Measurements from ENCODE around the gene NUTM1.
"Not testable (repeated sequence)": the region's sequence is repeated elsewhere in the genome, so short reads cannot be mapped to it uniquely, and the experiment has no call there.

NUTM1 gene

GRCh38 chr15:34365091-34365825 lies 22.1 kb downstream of the NUTM1 start:
- no peak for DNase-seq

GRCh38 chr15:34365836-34366235 lies 22.7 kb downstream of the NUTM1 start:
- DNase-seq: no peak

DNA sequence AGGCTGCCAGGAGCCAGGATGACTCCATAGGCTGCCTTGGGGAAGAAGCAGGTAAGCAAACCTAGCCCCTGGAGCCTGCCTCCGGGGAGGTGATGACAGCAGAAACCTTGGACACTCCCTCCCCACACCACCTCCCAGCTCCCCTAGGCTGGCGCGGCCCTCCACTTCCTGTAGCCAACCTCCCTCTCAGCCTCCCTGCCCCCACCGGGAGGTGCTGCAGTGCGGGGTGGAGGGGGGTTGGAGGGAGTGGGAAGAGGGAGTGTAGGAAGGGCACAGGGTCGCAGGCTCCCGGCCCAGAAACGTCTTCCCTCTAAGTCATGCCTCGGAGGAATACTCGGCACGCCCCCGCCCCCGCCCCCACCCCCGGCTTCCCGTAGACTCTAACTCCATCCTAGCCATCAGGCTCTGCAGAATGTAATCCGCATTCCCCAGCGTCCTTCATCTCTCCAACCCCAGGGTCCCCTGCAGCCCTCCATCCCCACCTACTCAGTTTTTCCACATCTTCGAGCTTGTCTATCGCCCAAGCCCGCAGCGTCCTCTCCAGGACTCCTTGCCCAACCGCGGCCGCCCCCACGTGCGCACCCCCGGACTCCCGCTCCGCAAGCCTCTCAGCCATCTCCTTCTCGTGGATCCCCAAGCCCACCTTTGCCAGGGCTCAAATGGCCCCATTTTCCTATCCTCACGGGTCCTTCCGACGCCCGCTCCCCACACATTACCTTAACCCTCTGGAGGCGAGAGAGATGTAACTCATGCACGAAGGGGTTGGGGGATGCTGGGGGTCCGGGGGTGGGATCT lies 23.4 kb downstream of the NUTM1 start:
- DNase-seq: no peak

GRCh38 chr15:34367101-34368081 lies 24.3 kb downstream of the NUTM1 start, which contains the start of gene LPCAT4:
LPCAT4 (minus strand) TSS chr15:34367196; CDS start chr15:34367100, 96 bp downstream.
- DNase-seq: peak; percentile 26

GRCh38 chr15:34370129-34370528 lies 27.0 kb downstream of the NUTM1 start:
- DNase-seq: no peak

- no peak for DNase-seq
Measured at GRCh38 chr15:34370643-34371042, 27.5 kb downstream of the NUTM1 start.

GRCh38 chr15:34373951-34374350 lies 30.8 kb downstream of the NUTM1 start:
- no peak for DNase-seq

GRCh38 chr15:34374816-34375215 lies 31.7 kb downstream of the NUTM1 start:
- DNase-seq: no peak

DNA sequence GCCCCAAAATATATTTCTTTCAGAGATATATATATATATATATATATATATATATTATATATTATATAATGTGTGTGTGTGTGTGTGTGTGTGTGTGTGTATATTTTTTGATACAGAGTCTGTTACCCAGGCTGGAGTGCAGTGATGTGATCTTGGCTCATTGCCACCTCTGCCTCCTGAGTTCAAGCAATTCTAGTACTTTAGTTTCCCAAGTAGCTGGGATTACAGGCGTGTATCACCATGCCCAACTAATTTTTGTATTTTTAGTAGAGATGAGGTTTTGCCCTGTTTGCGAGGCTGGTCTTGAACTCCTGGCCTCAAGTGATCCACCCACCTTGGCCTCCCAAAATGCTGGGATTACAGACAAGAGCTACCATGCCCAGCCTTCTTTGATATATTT lies 32.4 kb downstream of the NUTM1 start:
- DNase-seq: not testable (repeated sequence)

DNA sequence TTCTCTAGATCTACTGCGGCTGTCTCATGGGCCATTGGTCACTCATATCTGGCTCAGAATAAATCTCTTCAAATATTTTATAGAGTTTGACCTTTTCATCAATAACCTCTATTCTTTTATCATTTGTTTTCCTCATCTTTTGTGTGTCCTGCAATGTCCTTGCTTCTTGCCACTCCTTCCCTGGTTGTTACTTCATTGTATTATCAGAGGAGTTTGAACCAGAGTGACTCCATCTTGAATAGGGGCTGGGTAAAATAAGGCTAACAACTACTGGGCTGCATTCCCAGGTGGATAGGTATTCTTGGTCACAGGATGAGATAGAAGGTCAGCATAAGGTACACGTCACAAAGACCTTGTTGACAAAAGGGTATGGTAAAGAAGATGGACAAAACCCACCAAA lies 33.7 kb downstream of the NUTM1 start:
- DNase-seq: no peak

DNA sequence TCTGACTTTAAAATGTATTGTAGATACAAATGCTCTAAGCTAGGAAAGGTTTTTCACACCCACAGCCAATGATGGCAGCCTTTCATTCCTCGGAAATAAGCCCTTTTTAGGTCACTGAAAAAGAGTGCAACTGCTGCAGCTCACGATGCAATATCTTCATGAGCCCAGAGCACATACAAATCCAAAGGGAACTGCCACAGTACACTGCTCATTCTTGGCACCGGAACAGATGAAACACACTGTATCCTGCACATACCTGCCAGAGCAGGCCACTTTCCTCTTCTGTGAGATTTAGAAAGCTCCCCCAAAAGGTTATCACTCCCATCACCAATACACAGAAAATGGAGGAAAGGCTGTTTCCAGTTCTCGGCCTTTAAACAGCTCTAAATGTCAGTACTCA lies 37.4 kb downstream of the NUTM1 start:
- DNase-seq: not testable (repeated sequence)

DNA sequence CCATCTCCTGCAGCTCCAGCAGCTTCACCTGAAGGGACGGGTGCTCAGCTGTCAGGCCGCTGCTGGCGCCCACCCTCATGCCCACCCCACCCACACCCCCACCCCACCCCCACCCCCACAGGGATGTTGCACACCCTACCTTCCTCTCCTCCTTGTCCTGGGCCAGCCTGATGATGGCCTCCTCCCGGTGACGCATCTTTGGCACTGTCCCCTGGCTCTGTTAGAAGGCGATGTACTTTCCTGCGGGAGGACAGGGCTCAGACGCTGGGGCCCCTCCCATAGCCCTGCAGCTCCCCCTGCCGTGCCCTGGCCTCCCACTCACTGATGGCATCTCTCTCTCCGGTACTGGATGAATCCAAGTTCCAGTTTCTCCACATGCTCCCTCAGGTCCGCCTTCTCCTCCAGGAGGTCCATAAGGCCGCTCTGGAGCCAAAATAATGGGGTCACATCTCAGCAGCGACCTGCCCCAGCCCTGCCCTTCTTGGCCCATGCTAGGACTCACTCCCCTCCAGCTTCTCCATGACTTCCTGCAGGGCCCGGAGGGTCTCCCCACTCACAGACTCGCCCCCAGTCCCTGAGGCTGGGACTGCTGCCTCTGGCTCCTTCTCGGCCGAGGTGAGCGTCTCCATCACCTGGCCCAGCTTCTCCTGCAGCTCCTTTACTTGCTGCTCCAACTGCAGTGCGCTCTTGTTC lies 38.9 kb downstream of the NUTM1 start:
- DNase-seq: not testable (repeated sequence)

DNA sequence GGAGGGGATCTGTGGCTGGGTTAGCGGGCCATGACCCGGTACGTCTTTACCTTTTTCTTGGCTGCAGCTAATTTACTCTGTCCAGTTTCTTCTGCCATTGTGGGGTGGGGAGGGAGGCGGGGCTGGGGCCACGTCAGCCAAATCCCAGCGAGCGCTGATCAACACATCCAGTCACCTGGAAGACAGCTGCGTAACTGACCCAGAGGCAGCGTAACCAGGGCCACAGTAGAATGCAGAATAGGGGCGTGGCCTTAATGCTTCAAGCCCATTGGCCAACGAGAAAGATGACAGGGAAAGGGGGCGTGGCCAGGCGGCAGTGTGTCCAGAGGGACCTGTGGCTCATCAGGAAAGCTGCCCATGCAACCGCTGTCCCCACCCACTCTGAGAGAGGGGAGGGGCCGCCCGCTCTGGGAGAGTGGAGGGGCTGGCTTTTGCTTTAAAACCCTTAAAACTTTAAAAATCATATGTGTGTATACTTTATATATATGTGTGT lies 46.5 kb downstream of the NUTM1 start:
- DNase-seq: not testable (repeated sequence)

DNA sequence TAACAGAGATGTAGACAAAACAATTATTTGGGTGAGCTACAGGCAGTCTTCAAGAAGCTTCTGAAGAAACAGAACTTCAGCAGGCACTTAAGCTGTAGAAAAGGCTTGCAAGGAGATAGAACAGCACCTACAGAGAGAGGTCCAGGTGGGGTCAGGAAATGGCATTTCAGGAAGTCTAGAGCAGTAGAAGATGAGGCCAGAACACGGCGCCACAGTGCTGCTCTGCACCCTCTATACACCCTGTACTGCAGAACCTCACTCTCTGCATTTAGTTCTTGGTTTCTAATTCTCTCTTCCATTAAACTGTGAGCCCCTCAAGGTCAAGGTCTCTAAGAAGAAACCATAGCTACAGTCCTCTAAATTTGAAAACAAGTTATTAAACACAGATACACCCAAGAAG lies 49.9 kb downstream of the NUTM1 start:
- not testable (repeated sequence) for DNase-seq

DNA sequence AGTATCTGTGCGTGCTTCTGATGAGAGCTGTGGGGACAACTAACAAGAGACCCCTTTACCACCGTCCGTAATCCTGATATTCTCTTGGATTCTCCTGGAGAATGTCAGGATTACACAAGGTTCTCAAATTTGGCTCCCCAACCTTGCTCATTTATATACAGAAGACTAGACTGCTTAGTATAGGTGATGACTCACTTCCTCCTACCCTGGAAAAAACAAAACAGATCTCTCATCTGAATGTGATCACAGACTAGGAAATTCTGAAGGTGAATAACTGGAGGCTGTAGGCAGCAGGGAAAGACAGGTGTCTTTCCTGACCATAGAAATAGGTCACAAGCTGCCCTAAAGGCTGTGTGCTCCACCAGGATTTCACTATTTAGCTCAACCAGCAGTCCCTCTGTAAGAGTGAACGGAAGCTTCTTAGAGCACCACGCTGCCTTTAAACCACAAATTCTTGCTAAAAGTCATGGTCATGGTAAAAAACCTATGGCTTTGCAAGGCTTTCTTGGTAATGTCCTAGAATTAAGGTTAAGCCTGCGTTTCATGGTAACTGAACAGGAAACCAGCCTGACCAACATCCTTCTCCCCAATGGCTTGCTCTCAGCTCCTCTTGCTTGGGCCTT lies 54.6 kb downstream of the NUTM1 start:
- DNase-seq: not testable (repeated sequence)

GRCh38 chr15:34403160-34403598 lies 60.1 kb downstream of the NUTM1 start:
- DNase-seq: not testable (repeated sequence)

DNA sequence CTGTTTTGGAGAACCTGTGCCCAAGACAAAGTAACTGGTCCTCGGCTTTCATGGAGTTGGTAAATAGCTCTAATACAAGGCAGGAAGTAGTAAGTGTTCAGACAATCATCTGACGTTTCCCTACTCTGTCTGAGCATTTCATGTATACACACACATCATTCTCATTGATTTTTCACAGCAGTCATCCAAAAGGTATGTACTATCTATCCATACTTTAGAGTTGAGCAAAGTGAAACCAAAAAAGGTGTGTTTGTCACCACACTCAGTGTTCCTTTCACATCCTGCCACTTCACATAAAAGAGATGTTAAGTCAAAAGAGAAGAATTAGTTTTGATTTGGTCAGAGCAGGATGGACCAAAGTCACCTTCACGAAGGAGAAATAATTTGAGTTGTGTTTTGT lies 60.8 kb downstream of the NUTM1 start:
- not testable (repeated sequence) for DNase-seq
